ENCODE data around the gene MTAP.

Gene MTAP

DNA sequence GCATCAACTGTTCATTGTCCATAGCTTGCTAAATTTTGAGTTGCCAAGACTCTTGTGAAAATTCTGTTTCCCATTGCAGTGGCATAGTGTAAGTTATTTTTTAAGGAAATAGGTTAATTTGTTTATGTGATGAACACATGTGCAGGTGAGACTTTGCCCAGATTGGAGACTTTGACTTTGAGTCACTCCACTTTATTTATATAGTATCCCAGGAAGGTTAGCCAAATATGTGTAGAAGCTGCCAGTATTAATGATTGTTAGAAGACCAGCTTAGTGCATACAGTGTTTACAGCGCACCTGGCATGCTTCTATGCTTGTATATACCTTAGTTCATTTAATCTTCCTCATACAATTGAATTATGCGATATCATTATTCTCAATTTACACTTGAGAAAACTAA lies 51.0 kb downstream of the MTAP start:
- Histone ChIP-seq H3K27me3 (replicated peaks; ENCODE audit: control insufficient read depth, insufficient read depth, low read length) (no peaks in the 10 kb centered on the region), H3K36me3 (ENCODE audit: control insufficient read depth, insufficient read depth, low read length) (peaks cover 2% of the 10 kb centered on the region; the same call in 1 of the 2 replicates), H3K4me3 (replicated peaks; ENCODE audit: low read depth, low read length) (no peak overlapping the region)
- TF ChIP-seq, protein P1, sequence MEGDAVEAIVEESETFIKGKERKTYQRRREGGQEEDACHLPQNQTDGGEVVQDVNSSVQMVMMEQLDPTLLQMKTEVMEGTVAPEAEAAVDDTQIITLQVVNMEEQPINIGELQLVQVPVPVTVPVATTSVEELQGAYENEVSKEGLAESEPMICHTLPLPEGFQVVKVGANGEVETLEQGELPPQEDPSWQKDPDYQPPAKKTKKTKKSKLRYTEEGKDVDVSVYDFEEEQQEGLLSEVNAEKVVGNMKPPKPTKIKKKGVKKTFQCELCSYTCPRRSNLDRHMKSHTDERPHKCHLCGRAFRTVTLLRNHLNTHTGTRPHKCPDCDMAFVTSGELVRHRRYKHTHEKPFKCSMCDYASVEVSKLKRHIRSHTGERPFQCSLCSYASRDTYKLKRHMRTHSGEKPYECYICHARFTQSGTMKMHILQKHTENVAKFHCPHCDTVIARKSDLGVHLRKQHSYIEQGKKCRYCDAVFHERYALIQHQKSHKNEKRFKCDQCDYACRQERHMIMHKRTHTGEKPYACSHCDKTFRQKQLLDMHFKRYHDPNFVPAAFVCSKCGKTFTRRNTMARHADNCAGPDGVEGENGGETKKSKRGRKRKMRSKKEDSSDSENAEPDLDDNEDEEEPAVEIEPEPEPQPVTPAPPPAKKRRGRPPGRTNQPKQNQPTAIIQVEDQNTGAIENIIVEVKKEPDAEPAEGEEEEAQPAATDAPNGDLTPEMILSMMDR (IDR thresholded peaks at IDR 0.05; ENCODE audit: insufficient read depth, low read length, poor library complexity, severe bottlenecking), result no peak
- DNase-seq (ENCODE audit: extremely low read depth, insufficient read length), result no peak

DNA sequence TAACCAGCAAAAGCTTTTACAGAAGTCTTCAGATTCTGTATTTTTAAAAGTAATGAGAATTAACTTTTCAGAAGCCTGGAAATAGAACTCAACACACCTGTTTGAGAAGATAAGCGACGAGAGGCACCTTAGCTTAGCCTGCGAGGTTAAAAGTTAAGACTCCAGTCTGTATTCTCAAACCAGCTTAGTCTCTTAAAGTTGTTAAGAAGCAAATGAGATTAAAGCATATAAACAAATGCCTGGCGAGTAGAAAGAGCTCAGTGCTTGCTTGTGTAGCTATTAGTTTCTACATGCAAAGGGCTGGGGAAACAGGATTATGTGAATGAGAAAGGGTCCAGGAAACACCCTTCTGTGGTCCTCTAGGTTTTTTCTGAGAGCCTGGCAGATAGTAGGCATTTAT lies 51.7 kb downstream of the MTAP start:
- Histone ChIP-seq H3K4me3 (replicated peaks; ENCODE audit: low read depth, low read length) (no peak overlapping the region), H3K27me3 (replicated peaks; ENCODE audit: control insufficient read depth, insufficient read depth, low read length) (no peaks in the 10 kb centered on the region), H3K36me3 (ENCODE audit: control insufficient read depth, insufficient read depth, low read length) (peaks cover 2% of the 10 kb centered on the region; the same call in 1 of the 2 replicates)
- no peak for DNase-seq (ENCODE audit: extremely low read depth, insufficient read length)
- TF ChIP-seq, protein P1 (IDR thresholded peaks at IDR 0.05; ENCODE audit: insufficient read depth, low read length, poor library complexity, severe bottlenecking), result no peak

DNA sequence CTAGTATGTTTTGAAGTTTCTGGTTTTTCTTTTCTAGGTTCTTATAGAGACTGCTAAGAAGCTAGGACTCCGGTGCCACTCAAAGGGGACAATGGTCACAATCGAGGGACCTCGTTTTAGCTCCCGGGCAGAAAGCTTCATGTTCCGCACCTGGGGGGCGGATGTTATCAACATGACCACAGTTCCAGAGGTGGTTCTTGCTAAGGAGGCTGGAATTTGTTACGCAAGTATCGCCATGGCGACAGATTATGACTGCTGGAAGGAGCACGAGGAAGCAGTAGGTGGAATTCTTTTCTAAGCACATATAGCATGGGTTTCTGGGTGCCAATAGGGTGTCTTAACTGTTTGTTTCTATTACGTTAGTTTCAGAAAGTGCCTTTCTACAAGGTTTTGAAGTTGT lies 52.2 kb downstream of the MTAP start:
- TF ChIP-seq, protein P1 (IDR thresholded peaks at IDR 0.05; ENCODE audit: insufficient read depth, low read length, poor library complexity, severe bottlenecking), result no peak
- peaks cover 2% of the 10 kb centered on the region; the same call in 1 of the 2 replicates for H3K36me3 ChIP-seq (ENCODE audit: control insufficient read depth, insufficient read depth, low read length)
- H3K4me3 ChIP-seq (replicated peaks; ENCODE audit: low read depth, low read length), result no peak overlapping the region
- no peak for DNase-seq (ENCODE audit: extremely low read depth, insufficient read length)
- H3K27me3 ChIP-seq (replicated peaks; ENCODE audit: control insufficient read depth, insufficient read depth, low read length), result no peaks in the 10 kb centered on the region

GRCh38 chr9:21856301-21857094 lies 54.1 kb downstream of the MTAP start:
- H3K4me3 ChIP-seq (replicated peaks; ENCODE audit: low read depth, low read length), result no peak overlapping the region
- TF ChIP-seq, protein P1 (IDR thresholded peaks at IDR 0.05; ENCODE audit: insufficient read depth, low read length, poor library complexity, severe bottlenecking), result no peak
- no peak for DNase-seq (ENCODE audit: extremely low read depth, insufficient read length)
- H3K36me3 ChIP-seq (ENCODE audit: control insufficient read depth, insufficient read depth, low read length), result peaks cover 2% of the 10 kb centered on the region; the same call in 1 of the 2 replicates
- H3K27me3 ChIP-seq (replicated peaks; ENCODE audit: control insufficient read depth, insufficient read depth, low read length), result no peaks in the 10 kb centered on the region

GRCh38 chr9:21862871-21863270 lies 60.4 kb downstream of the MTAP start:
- H3K4me3 ChIP-seq (replicated peaks; ENCODE audit: low read depth, low read length), result no peak overlapping the region
- DNase-seq (ENCODE audit: extremely low read depth, insufficient read length), result no peak
- peaks cover 2% of the 10 kb centered on the region for H3K36me3 ChIP-seq (ENCODE audit: control insufficient read depth, insufficient read depth, low read length)
- TF ChIP-seq, protein P1 (IDR thresholded peaks at IDR 0.05; ENCODE audit: insufficient read depth, low read length, poor library complexity, severe bottlenecking), result no peak
- H3K27me3 ChIP-seq (replicated peaks; ENCODE audit: control insufficient read depth, insufficient read depth, low read length), result no peaks in the 10 kb centered on the region

All from GM06990 (cell line).